ENCODE results near the gene HCN3.

HCN3 gene

DNA sequence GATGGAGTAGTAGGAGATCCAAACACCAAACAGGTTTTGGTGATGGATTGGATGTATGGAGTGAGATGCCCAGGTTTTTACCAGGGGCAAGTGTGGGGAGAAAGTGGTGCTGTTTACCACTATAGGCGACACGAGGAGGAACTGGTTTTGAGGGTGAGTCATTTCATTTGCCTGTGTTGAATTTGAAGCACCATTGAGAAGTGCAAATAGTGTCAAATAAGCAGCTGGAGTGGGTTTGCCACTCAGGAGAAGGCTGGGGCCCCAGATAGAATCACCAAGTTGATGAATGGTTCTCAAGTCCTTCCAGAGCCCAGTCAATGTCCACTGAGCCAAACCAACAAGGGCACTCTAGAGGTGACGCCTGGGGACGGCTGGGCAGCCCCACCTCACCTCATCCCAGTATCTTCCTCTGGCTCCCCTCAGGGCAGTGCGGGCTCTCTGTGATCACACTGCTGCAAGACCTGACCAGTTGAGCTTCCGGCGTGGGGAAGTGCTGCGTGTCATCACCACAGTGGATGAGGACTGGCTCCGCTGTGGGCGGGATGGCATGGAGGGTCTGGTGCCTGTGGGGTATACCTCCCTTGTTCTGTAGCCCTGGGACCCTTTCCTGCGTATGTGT, 52.8 kb downstream of the HCN3 start:
- H3K27ac Mint-ChIP-seq = no peak overlapping the region
- no peak for ATAC-seq (ENCODE audit: low read depth)
- no peak overlapping the region for H3K4me3 Mint-ChIP-seq
- H3K36me3 Mint-ChIP-seq = peaks cover 13% of the 10 kb centered on the region
- no peaks in the 10 kb centered on the region for H3K27me3 Mint-ChIP-seq
- DNase-seq (ENCODE audit: low spot score in 2 of 2) = no peak
- no peaks in the 10 kb centered on the region for H3K9me3 Mint-ChIP-seq
- H3K4me1 Mint-ChIP-seq = peaks cover 13% of the 10 kb centered on the region

GRCh38 chr1:155334962-155335361, 57.7 kb downstream of the HCN3 start:
- Mint-ChIP-seq H3K27me3 (no peaks in the 10 kb centered on the region), H3K4me3 (no peak overlapping the region), H3K36me3 (peaks cover 31% of the 10 kb centered on the region), H3K9me3 (no peaks in the 10 kb centered on the region), H3K4me1 (peaks cover 6% of the 10 kb centered on the region), H3K27ac (no peak overlapping the region)
- DNase-seq (ENCODE audit: low spot score in 2 of 2) = no peak
- ATAC-seq (ENCODE audit: low read depth) = no peak
